GM13977 (cell line): Measurements from ENCODE around the gene PDSS2.

Source experiments
- DNase-seq: peaks from one replicate; pipeline ENCODE4 v3.0.0; 2012; ENCODE audit warnings: low spot score
- in situ Hi-C: fragments of 300-500 bp; cut with MboI; formaldehyde crosslinking; loops from one replicate; pipeline ENCODE4 v1.12.0; 2022; ENCODE audit warnings: low sequenced_read_pairs, low pct_unique_long_range_greater_than_20kb, mixed read lengths, inconsistent platforms; ENCODE audit not compliant: unreplicated experiment
- TF ChIP-seq, protein P1 (sequence below): IDR thresholded peaks from 2 replicates; pipeline ENCODE4 v1.5.1; 2012; ENCODE audit warnings: mild to moderate bottlenecking, control low read depth; ENCODE audit not compliant: insufficient read depth; ENCODE audit errors: extremely low read depth, missing control alignments

The PDSS2 gene

GRCh38 chr6:107357842-107358241 lies 101.5 kb downstream of the PDSS2 start:
- TF ChIP-seq, protein P1, sequence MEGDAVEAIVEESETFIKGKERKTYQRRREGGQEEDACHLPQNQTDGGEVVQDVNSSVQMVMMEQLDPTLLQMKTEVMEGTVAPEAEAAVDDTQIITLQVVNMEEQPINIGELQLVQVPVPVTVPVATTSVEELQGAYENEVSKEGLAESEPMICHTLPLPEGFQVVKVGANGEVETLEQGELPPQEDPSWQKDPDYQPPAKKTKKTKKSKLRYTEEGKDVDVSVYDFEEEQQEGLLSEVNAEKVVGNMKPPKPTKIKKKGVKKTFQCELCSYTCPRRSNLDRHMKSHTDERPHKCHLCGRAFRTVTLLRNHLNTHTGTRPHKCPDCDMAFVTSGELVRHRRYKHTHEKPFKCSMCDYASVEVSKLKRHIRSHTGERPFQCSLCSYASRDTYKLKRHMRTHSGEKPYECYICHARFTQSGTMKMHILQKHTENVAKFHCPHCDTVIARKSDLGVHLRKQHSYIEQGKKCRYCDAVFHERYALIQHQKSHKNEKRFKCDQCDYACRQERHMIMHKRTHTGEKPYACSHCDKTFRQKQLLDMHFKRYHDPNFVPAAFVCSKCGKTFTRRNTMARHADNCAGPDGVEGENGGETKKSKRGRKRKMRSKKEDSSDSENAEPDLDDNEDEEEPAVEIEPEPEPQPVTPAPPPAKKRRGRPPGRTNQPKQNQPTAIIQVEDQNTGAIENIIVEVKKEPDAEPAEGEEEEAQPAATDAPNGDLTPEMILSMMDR: no peak
- in situ Hi-C loops: no loop called here
- DNase-seq: no peak

DNA sequence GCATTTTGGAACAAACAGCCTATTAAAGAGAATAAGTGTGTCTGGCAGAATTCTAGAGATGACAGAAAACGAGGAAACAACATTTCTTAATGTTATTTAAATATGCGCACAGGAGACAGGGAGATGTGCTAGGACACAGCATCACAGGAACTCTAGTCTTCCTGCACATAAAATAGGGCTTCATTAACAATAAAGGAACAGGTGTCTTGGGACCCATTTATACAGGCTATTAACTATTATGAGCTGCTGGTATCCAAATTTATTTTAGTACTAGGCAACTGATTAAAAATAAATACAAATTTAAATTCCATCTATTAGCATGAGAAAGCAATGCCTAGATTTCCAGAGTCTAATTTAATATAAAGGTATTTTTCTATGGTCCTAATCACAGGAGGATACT lies 102.3 kb downstream of the PDSS2 start:
- in situ Hi-C loops: no loop called here
- DNase-seq: no peak
- TF ChIP-seq, protein P1: no peak

DNA sequence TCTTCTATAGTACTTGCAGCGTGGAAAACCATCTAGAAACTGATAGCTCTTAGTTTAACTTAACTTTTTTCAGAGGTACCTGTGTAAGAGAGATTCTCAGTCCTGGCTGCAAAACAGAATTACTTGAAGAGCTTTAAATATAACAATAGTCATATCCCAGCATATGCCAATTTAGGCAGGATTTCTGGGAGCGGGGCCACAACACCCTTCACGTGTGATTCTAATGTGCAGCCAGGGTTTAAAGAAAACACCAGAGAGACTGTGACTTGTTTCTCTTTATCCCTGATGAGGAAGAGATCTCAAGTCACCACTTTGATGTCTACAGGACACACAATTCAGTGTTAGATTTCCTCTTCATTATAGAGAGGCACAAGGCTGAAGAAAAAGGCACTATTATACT lies 103.7 kb downstream of the PDSS2 start:
- in situ Hi-C loops: no loop called here
- DNase-seq: no peak
- TF ChIP-seq, protein P1: no peak

- TF ChIP-seq, protein P1: no peak
- in situ Hi-C loops: no loop called here
- DNase-seq: no peak
Observed at GRCh38 chr6:107354451-107354850, 104.9 kb downstream of the PDSS2 start.

- TF ChIP-seq, protein P1: no peak
- in situ Hi-C loops: no loop called here
- DNase-seq: no peak
Observed at GRCh38 chr6:107353773-107354382, 105.5 kb downstream of the PDSS2 start.

DNA sequence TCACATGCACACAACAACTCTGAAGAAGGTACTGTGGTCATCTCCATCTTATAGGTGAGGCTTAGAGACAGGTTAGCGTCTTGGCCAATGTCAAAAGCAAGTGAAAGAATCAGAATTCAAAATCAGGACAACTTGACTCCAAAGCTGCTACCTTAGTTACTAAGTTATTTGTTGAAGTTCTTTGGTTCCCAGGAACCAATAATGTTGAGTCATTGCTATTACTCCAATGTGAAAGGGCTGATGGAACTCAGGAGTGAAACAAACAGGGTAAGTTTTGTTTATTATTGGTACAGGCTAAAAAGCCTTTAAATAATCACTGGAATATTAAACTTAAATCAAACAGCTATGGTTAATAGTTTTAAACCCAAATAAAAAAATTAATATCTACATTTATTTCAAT lies 111.1 kb downstream of the PDSS2 start:
- no peak for DNase-seq
- in situ Hi-C loops: no loop called here
- TF ChIP-seq, protein P1: no peak

- in situ Hi-C loops: no loop called here
- DNase-seq: no peak
- TF ChIP-seq, protein P1: no peak
Observed at GRCh38 chr6:107345393-107345792, 114.0 kb downstream of the PDSS2 start.
